Measurements from ENCODE around the gene DNHD1.

- TF ChIP-seq CTCF (conservative IDR thresholded peaks at IDR 0.05) = no peak
- no peak for TF ChIP-seq EZH2 (IDR thresholded peaks at IDR 0.05; ENCODE audit: low read depth)
These were observed 114.8 kb downstream of the DNHD1 start for GRCh38 chr11:6611963-6612212.

All from PC-9 (cell line).